Right forelimb (tissue), 1 donor: ENCODE measurements around the gene CLEC19A.

Experiments used
- DNase-seq: peaks from one replicate; pipeline ENCODE4 v3.0.0-alpha.2; 2018

The CLEC19A gene

DNA sequence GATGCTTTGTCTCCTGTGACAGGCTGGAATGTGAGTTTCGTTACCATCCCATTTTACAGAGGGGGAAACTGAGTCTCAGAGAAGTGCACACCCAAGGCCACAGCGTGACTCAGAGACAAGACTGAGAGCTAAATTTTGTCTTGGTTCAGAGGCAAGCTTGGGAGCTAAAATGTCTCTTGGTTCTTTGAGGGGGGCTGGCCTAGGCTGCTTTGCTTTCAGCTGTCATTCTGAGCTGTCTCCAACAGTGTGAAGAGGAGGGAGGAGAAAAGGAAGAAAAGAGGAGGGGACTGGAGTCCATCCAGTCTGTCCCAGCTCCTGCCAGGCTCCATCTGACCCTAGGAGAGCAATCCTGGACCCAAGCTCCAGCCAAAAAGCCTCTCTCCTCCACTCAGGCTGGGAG is at the start of gene CLEC19A:
CLEC19A (plus strand) TSS at position 301 of the 400 bp plus-strand sequence. CDS start 121 bp downstream, outside the sequence.
- no peak for DNase-seq

DNA sequence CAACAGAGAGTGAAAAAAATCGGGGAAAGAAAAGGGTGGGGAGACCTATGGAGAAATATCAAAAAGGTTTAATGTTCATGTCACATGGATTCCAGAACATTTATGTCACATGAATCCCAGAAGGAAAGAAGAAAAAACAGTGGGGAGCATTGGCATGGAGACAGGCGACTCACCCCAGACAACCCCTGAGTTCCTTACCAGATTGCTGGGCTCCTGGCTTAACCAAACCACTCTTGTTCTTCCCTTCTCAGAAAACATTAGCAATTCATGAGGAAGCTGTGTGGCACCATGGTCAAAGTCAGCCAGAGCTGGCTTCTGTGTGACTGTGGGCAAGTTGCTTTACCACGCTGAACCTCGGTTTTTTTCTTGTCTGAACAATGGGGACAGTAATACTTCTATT is 49.6 kb upstream of the CLEC19A start:
- DNase-seq, result no peak

- no peak for DNase-seq
These were observed 48.8 kb upstream of the CLEC19A start for GRCh38 chr16:19236561-19237209.

DNA sequence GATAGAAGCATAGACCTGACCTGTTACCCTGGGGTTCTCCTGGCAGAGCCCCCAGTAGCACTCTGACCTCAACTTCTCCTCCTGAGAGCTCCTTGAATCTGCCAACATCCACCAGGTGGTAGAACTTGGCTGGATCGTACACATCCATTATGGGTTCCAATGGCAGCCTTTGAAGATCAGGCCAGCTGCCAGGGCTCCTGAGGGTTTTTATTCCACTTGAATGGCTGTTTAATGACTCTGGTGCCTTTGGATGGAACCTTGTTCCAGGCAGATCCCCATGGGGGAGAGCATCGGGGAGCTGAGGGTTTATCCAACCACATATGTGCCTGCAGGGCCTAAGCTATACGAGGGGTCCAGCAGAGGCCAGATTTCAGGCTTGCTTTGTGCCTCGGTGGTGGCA is 47.1 kb upstream of the CLEC19A start:
- DNase-seq, result no peak

GRCh38 chr16:19239511-19240155 is 45.9 kb upstream of the CLEC19A start:
- no peak for DNase-seq

DNA sequence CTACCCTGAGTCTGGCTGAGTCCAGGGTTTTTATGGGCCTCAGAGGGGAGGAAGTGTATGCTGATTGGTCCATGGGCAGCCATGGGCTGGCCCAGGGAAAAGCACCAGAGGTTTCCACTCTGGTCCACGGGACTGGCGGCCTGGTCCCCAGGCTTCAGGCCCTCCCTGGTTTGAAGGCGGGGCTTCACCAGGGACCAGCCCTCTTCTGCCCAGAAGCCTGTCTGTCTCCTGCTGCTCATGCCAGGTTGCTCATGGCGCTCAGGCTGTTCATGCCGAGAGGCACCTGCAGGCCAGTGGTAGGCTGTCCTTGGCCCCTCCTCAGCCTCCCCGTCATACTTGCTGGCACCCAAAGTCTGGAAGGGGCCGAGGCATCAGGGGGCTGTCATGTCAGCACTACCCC is 45.0 kb upstream of the CLEC19A start:
- no peak for DNase-seq

DNA sequence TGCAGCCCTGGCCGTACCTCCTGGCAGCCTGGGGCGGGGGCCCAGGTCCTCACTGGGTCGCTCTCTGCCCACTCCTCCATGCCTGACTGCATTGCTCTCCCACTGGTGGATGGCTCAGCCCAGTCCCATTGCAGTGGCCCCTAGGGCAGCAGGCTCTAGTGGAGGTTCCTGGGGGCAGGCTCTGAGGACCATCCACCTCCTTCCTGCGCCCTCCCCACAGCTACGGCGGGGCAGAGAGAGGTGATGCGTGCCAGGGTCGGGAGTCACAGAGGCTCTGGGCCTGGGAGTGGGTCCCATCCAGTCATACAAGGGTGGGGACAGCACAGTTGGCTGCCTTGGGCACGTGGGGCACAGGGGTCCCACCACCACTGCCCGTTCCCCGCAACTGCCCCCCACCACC is 44.0 kb upstream of the CLEC19A start:
- no peak for DNase-seq

- no peak for DNase-seq
These were observed 43.3 kb upstream of the CLEC19A start for GRCh38 chr16:19242186-19242585.

- DNase-seq, result no peak
These were observed 42.5 kb upstream of the CLEC19A start for GRCh38 chr16:19242987-19243575.

DNA sequence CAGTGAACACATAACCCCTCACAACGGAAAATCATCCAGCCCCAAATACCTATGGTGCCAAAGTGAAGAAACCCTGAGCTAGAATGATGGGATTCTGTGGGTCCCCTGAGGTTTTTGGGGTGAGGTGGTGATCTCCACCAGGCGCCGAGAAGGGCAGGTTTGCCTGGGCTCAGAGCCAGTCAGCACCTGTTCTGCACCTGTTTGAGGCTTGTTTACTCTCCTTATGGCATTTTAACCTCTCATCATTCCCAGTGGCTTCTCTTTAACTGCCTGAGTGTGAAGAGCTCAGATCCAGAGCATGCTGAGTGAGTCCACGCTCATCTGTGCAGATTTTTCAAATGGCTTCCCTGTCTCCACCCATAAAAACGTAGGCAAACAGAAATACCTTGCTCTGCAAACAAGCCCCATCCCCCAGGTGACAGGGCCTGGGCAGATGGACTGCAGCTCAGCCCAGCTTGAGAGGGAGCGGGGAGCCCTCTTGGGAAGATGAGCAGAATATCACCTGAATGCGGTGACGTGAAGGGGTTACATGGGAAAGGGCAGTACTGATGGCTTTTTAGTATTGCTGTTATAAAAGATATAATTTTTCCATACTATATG is 40.1 kb upstream of the CLEC19A start:
- no peak for DNase-seq

GRCh38 chr16:19252904-19253303 is 32.6 kb upstream of the CLEC19A start:
- DNase-seq, result no peak

DNA sequence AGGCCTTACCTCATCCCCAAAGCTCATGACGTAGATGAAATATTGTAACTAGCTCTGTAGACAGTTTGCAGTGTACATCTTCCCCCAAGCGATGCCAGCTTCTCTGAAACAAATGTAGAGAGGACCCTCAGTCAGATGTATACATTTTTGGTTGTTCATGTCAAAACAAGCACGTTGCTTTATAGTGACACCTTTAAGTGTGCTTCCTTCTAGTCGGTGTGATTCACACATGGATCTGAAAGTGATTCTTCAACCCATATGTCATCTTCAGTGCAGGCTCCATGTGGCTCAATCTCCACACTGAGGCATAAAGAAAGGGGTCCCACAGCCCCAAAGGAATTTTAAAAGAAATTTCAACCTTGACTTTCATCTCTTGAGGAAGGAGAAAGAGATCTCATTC is 30.9 kb upstream of the CLEC19A start:
- DNase-seq, result no peak

GRCh38 chr16:19264123-19264673 is 21.3 kb upstream of the CLEC19A start:
- no peak for DNase-seq

- DNase-seq, result no peak
These were observed 20.1 kb upstream of the CLEC19A start for GRCh38 chr16:19265380-19265930.

GRCh38 chr16:19266774-19267173 is 18.8 kb upstream of the CLEC19A start:
- no peak for DNase-seq

DNA sequence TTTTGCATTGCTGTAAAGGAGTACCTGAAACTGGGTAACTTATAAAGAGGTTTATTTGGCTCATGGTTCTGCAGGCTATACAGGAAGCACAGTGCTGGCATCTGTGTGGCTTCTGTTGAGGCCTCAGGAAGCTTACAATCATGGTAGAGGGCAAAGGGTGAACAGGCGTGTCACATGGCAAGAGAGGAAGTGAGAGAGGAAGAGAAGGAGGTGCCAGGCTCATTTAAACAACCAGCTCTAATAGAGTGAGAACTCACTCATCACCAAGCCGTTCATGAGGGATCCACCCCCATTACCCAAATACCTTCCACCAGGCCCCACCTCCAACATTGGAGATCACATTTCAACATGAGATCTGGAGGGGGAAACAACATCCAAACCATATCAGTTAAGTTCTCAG is 16.4 kb upstream of the CLEC19A start:
- DNase-seq, result no peak

GRCh38 chr16:19274165-19274797 is 11.2 kb upstream of the CLEC19A start:
- DNase-seq, result no peak

DNA sequence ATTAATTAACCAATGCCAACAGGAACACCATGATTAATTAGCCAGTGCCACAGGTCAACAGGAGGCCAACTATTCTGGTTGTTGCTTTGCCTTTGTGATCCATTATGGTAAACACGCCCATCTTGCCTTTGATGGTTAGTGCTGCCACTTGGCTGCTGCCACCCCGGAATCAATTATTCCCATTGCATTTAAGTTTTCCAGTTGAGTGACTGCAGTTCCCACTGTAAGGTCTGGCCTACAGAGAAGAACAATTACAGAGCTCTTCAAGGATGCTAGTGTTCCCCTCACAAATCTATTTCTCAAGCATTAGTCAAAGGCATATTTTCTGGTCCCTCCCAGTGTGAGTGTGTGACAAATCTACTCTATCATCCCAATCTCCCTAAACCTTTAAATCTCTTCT is 7.1 kb upstream of the CLEC19A start:
- DNase-seq, result no peak

DNA sequence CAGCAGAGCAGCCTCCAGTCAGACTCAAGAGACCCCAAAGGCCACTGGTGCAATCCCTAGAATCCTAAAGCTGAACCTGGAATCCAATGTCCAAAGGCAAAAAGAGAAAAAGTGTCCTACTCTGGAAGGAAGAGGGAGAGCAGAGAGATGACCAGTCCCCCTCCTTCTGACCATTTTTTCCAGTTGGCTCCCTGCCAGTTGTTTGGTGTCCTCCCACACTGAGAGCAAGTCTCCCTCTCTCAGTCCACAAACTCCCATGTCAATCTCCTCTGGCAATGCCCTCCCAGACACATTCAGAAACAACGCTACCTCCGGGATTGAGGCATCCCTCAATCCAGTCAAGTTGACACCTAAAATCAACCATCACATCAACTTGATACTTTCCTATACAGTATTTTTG is 4.3 kb upstream of the CLEC19A start:
- DNase-seq, result no peak

DNA sequence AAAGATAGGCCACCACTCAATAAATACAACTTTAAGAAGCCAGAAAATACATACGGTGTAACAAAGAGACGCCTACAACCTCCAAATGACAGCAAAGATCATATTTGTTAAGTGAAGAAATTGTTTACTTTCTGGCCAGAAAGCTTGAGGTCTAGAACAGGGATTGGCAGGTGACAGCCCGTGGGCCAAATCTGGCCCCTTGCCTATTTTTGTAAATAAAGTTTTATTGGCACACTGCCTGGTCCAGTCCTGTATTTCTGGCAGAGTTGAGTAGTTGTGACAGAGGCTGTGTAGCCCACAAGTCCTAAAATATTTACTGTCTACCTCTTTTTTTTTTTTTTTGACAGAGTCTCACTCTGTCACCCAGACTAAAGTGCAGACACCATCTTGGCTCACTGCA is 3.4 kb upstream of the CLEC19A start:
- DNase-seq, result no peak

DNA sequence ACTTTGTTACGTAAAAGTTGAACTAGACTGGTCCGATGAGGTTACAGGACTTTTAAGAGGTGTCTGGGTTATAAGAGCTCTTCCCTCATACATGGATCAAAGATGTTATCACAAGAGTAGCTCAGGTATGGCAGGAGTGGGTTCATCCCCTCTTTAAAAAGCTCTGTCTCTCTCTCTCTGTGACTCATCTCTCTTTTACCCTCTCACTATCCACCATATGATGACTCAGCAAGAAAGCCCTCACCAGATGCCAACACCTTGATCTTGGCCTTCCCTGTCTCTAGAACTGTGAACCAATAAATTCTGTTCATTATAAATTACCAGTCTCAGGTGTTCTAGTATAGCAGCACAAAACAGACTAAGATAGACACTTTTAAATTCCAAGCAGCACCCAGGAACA is 1.9 kb upstream of the CLEC19A start:
- no peak for DNase-seq

- DNase-seq, result peak; percentile 58
These were observed 1.3 kb upstream of the CLEC19A start for GRCh38 chr16:19284207-19284606.

GRCh38 chr16:19286827-19287226 is 1.3 kb downstream of the CLEC19A start:
- no peak for DNase-seq
